Epithelial cell of proximal tubule (primary cell): Measurements from ENCODE around the gene CLNS1A. TPM values are rescaled to one million over a fixed set of nuclear protein-coding genes. Genes with fewer than 3 reads are reported as not detected.

ENCODE experiments used
- DNase-seq: peaks from one replicate; pipeline ENCODE4 v3.0.0-alpha.2; 2011; ENCODE audit warnings: low read depth
- H3K4me3 ChIP-seq: 2 replicates; pipeline ENCODE4 v1.5.1; 2011; ENCODE audit warnings: low read depth, mild to moderate bottlenecking, low read length
- CTCF ChIP-seq: conservative IDR thresholded peaks from 2 replicates; pipeline ENCODE4 v1.5.1; 2012; ENCODE audit warnings: low read depth, mild to moderate bottlenecking, low read length
- total RNA-seq: library from RNA; depleted of rRNA; stranded (reverse); fragments of >200 nt; gene quantifications from 2 replicates; pipeline ENCODE4 v1.2.3, GENCODE V29; 2015

The CLNS1A gene
- 112 and 162 TPM in 2 replicates for total RNA-seq

GRCh38 chr11:77637345-77638165 lies at the start of gene CLNS1A:
CLNS1A (minus strand) TSS chr11:77637794; CDS start chr11:77637714, 80 bp downstream.
- no peak for TF ChIP-seq CTCF
- peak within 1 kb of the TSS; percentile 97 for H3K4me3 ChIP-seq
- DNase-seq = peak; percentile 42

- no peak for TF ChIP-seq CTCF
- no peak for DNase-seq
- no peak overlapping the region for H3K4me3 ChIP-seq
These were observed 49.5 kb upstream of the CLNS1A start for GRCh38 chr11:77687088-77687487.

- TF ChIP-seq CTCF = no peak
- no peak overlapping the region for H3K4me3 ChIP-seq
- DNase-seq = no peak
These were observed 39.5 kb upstream of the CLNS1A start for GRCh38 chr11:77677138-77677537.

GRCh38 chr11:77672264-77672663 lies 34.7 kb upstream of the CLNS1A start:
- DNase-seq = peak; percentile 33
- no peak for TF ChIP-seq CTCF
- no peak overlapping the region for H3K4me3 ChIP-seq

GRCh38 chr11:77669848-77670511 lies 32.4 kb upstream of the CLNS1A start:
- TF ChIP-seq CTCF = no peak
- H3K4me3 ChIP-seq = no peak overlapping the region
- no peak for DNase-seq

- no peak for TF ChIP-seq CTCF
- DNase-seq = no peak
These were observed 31.2 kb upstream of the CLNS1A start for GRCh38 chr11:77668760-77669159.

More at GRCh38 chr11:77668760-77669159, 31.2 kb upstream of the CLNS1A start:
- no peak overlapping the region for H3K4me3 ChIP-seq
